Loucy (cell line): ENCODE results near the gene WBP11.
"Not testable (repeated sequence)": the region's sequence is repeated elsewhere in the genome, so short reads cannot be mapped to it uniquely, and the experiment has no call there.

Source experiments
- H2AFZ ChIP-seq: fragments of 200-600 bp; sonication (generic); 2 replicates; pipeline ENCODE4 v1.6.0; 2016; ENCODE audit warnings: antibody characterized with exemption, mild to moderate bottlenecking, low read length, moderate library complexity
- H3F3A ChIP-seq: fragments of 200-600 bp; 2 replicates; pipeline ENCODE4 v1.6.0; 2016; ENCODE audit warnings: antibody characterized with exemption, low read depth, mild to moderate bottlenecking
- H3K27me3 ChIP-seq: fragments of 200-600 bp; sonication (generic); 2 replicates; pipeline ENCODE4 v1.6.1; 2014; ENCODE audit warnings: low read length, mild to moderate bottlenecking; ENCODE audit not compliant: insufficient read depth, poor library complexity, severe bottlenecking
- H3K36me3 ChIP-seq: fragments of 200-600 bp; sonication (generic); 2 replicates; pipeline ENCODE4 v1.6.1; 2016; ENCODE audit warnings: low read length; ENCODE audit not compliant: insufficient read depth
- H3K4me1 ChIP-seq: fragments of 200-600 bp; sonication (generic); 2 replicates; pipeline ENCODE4 v1.5.1; 2014; ENCODE audit warnings: low read length, mild to moderate bottlenecking; ENCODE audit not compliant: insufficient read depth, poor library complexity, severe bottlenecking
- H3K4me2 ChIP-seq: fragments of 200-600 bp; sonication (generic); 2 replicates; pipeline ENCODE4 v1.6.0; 2014; ENCODE audit warnings: antibody characterized with exemption, low read length, low read depth, mild to moderate bottlenecking; ENCODE audit not compliant: poor library complexity, severe bottlenecking
- H3K4me3 ChIP-seq: fragments of 200-600 bp; sonication (generic); 2 replicates; pipeline ENCODE4 v1.5.1; 2014; ENCODE audit warnings: low read length, mild to moderate bottlenecking, mixed read lengths; ENCODE audit not compliant: poor library complexity, severe bottlenecking
- H3K79me2 ChIP-seq: fragments of 200-600 bp; sonication (generic); 2 replicates; pipeline ENCODE4 v1.6.1; 2014; ENCODE audit warnings: low read length; ENCODE audit not compliant: insufficient read depth
- H3K9ac ChIP-seq: fragments of 200-600 bp; sonication (generic); 2 replicates; pipeline ENCODE4 v1.6.0; 2014; ENCODE audit warnings: mild to moderate bottlenecking, low read depth, low read length, moderate library complexity; ENCODE audit not compliant: poor library complexity, severe bottlenecking
- H3K9me2 ChIP-seq: fragments of 200-600 bp; sonication (generic); replicated peaks from 2 replicates; pipeline ENCODE4 v1.6.1; 2016; ENCODE audit warnings: low read depth, low read length, mixed read lengths
- H3K9me3 ChIP-seq: fragments of 200-600 bp; sonication (generic); 2 replicates; pipeline ENCODE4 v1.6.1; 2014; ENCODE audit warnings: mild to moderate bottlenecking, antibody characterized with exemption, low read length, low read depth; ENCODE audit not compliant: insufficient read depth
- H4K20me1 ChIP-seq: fragments of 200-600 bp; sonication (generic); 2 replicates; pipeline ENCODE4 v1.6.0; 2014; ENCODE audit warnings: antibody characterized with exemption, low read length, mild to moderate bottlenecking; ENCODE audit not compliant: insufficient read depth, poor library complexity, severe bottlenecking
- CTCF ChIP-seq: fragments of 200-600 bp; sonication (generic); conservative IDR thresholded peaks from 2 replicates; pipeline ENCODE4 v1.5.1; 2014; ENCODE audit warnings: mild to moderate bottlenecking, antibody characterized with exemption, low read length
- EZH2phosphoT487 ChIP-seq: fragments of 200-600 bp; IDR thresholded peaks from 2 replicates; pipeline ENCODE4 v1.6.1; 2018; ENCODE audit warnings: antibody characterized with exemption, mild to moderate bottlenecking, moderate library complexity, borderline replicate concordance

WBP11 gene

GRCh38 chr12:14767617-14768016 is 35.7 kb downstream of the WBP11 start:
- H3K9me2 ChIP-seq = no peaks in the 10 kb centered on the region
- H2AFZ ChIP-seq = no peak overlapping the region
- H3K79me2 ChIP-seq = peaks cover 63% of the 10 kb centered on the region
- TF ChIP-seq EZH2phosphoT487 (no peak), CTCF (no peak)
- peaks cover 5% of the 10 kb centered on the region; the same call in 1 of the 2 replicates for H3K9me3 ChIP-seq
- no peaks in the 10 kb centered on the region for H3K27me3 ChIP-seq
- H3F3A ChIP-seq = peaks cover 7% of the 10 kb centered on the region; the same call in 1 of the 2 replicates
- H3K4me1 ChIP-seq = peaks cover 38% of the 10 kb centered on the region
- peaks cover 23% of the 10 kb centered on the region for H4K20me1 ChIP-seq
- peak overlapping the region; percentile 88 for H3K9ac ChIP-seq
- peak overlapping the region; percentile 76 for H3K4me2 ChIP-seq
- no peaks in the 10 kb centered on the region; the same call in 1 of the 2 replicates for H3K36me3 ChIP-seq
- H3K4me3 ChIP-seq = peak overlapping the region; percentile 94

DNA sequence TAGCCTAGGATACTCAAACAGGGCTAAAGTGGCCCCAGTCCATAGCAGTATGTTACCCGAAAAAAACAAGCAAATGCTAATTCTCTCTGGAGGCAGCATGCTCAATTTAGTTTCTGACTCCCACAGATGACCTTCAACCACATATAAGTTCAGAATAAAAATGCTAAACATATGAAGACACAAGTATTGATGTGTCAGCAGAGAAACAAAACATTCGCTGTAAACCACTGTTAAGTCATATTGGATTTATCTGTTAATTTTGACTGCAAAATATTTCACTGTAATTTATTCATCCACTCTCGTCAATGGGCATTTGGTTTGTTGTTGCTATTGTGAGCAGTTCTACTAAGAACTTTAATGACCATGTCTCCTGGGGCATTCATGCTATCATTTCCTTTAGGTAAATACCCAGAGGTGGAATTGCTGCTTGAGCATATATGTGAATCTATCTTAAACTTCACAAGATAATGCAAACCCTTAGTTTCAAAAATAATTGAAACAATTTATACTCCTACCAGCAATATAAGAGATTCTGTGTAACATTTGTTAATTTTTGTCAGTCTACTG is 36.5 kb downstream of the WBP11 start:
- Histone ChIP-seq H3F3A (peaks cover 7% of the 10 kb centered on the region; the same call in 1 of the 2 replicates), H3K4me2 (peak overlapping the region; percentile 76), H3K36me3 (no peaks in the 10 kb centered on the region; the same call in 1 of the 2 replicates), H3K4me3 (peak overlapping the region; percentile 94), H4K20me1 (peaks cover 23% of the 10 kb centered on the region), H2AFZ (no peak overlapping the region), H3K4me1 (peaks cover 33% of the 10 kb centered on the region), H3K9me3 (peaks cover 5% of the 10 kb centered on the region; the same call in 1 of the 2 replicates), H3K9me2 (no peaks in the 10 kb centered on the region), H3K27me3 (no peaks in the 10 kb centered on the region), H3K79me2 (peaks cover 63% of the 10 kb centered on the region), H3K9ac (no peak overlapping the region)
- TF ChIP-seq EZH2phosphoT487 (no peak), CTCF (no peak)

- H3K27me3 ChIP-seq, H2AFZ ChIP-seq, H3K9ac ChIP-seq, H3F3A ChIP-seq, H3K36me3 ChIP-seq, H3K9me3 ChIP-seq, H3K9me2 ChIP-seq: not testable (repeated sequence)
- H3K4me2 ChIP-seq = peak overlapping the region; percentile 76
- peaks cover 28% of the 10 kb centered on the region for H3K4me1 ChIP-seq
- peaks cover 23% of the 10 kb centered on the region for H4K20me1 ChIP-seq
- peaks cover 63% of the 10 kb centered on the region for H3K79me2 ChIP-seq
- peak overlapping the region; percentile 94 for H3K4me3 ChIP-seq
These were observed 37.3 kb downstream of the WBP11 start for GRCh38 chr12:14766020-14766419.

DNA sequence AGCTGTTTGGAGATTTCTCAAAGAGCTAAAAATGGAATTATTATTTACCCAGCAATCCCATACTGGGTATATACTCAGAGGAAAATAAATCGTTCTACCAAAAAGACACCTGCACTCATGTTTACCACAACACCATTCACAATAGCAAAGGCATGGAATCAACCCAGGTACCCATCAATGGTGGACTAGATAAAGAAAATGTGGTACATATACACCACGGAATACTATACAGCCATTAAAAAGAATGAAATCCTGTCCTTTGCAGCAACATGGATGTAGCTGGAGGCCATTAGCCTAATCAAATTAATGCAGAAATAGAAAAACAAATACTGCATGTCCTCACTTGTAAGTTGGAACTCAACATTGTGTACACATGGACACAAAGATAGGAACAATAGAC is 37.9 kb downstream of the WBP11 start:
- no peaks in the 10 kb centered on the region; the same call in 1 of the 2 replicates for H3K36me3 ChIP-seq
- H3K27me3 ChIP-seq = no peaks in the 10 kb centered on the region
- H3K9me3 ChIP-seq = peaks cover 5% of the 10 kb centered on the region; the same call in 1 of the 2 replicates
- H3K4me1 ChIP-seq = peaks cover 28% of the 10 kb centered on the region
- H4K20me1 ChIP-seq = peaks cover 23% of the 10 kb centered on the region
- no peak overlapping the region for H3K9ac ChIP-seq
- peaks cover 59% of the 10 kb centered on the region for H3K79me2 ChIP-seq
- H3F3A ChIP-seq = peaks cover 7% of the 10 kb centered on the region; the same call in 1 of the 2 replicates
- H2AFZ ChIP-seq = no peak overlapping the region
- H3K9me2 ChIP-seq = no peaks in the 10 kb centered on the region
- TF ChIP-seq EZH2phosphoT487 (no peak), CTCF (no peak)
- no peak overlapping the region for H3K4me3 ChIP-seq
- no peak overlapping the region for H3K4me2 ChIP-seq

DNA sequence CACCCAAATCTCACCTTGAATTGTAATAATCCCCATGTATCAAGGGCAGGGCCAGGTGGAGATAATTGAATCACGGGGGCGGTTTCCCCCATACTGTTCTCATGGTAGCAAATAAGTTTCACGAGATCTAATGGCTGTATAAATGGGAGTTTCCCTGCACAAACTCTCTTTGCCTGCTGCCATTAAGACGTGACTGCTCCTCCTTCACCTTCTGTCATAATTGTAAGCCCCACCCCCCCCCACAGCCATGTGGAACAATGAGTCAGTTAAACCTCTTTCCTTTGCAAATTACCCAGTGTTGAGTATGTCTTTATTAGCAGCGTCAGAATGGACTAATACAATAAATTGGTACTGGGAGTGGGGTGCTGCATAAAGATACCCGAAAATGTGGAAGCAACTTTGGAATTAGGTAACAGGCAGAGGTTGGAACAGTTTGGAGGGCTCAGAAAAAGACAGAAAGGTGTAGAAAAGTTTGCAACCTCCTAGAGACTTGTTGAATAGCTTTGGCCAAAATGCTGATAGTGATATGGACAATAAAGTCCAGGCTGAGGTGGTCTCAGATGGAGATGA is 43.5 kb downstream of the WBP11 start:
- not testable (repeated sequence) for H3K4me3 ChIP-seq, H3K36me3 ChIP-seq, H3K9me3 ChIP-seq, H3K79me2 ChIP-seq, H3K9me2 ChIP-seq, H3K9ac ChIP-seq, H3K27me3 ChIP-seq, H3K4me1 ChIP-seq, H3F3A ChIP-seq, H3K4me2 ChIP-seq, H4K20me1 ChIP-seq, H2AFZ ChIP-seq
